SW480 (cell line): ENCODE data around the gene WBP11.
"Not testable (repeated sequence)": the region's sequence is repeated elsewhere in the genome, so short reads cannot be mapped to it uniquely, and the experiment has no call there.

ENCODE experiments used
- DNase-seq: peaks from one replicate; pipeline ENCODE4 v3.0.0-alpha.2; 2016; ENCODE audit warnings: low spot score

Gene WBP11

GRCh38 chr12:14772946-14773345 lies 30.3 kb downstream of the WBP11 start:
- DNase-seq: no peak

- DNase-seq: peak; percentile 33
Measured at GRCh38 chr12:14771651-14772137, 31.6 kb downstream of the WBP11 start.

- peak; percentile 96 for DNase-seq
Measured at GRCh38 chr12:14770496-14771461, 32.5 kb downstream of the WBP11 start.

- peak; percentile 93 for DNase-seq
Measured at GRCh38 chr12:14769969-14770495, 33.2 kb downstream of the WBP11 start.

GRCh38 chr12:14769466-14769968 lies 33.8 kb downstream of the WBP11 start:
- peak; percentile 47 for DNase-seq

GRCh38 chr12:14768823-14769405 lies 34.4 kb downstream of the WBP11 start:
- no peak for DNase-seq

GRCh38 chr12:14767617-14768016 lies 35.7 kb downstream of the WBP11 start:
- no peak for DNase-seq

GRCh38 chr12:14766649-14767215 lies 36.5 kb downstream of the WBP11 start:
- no peak for DNase-seq

- not testable (repeated sequence) for DNase-seq
Measured at GRCh38 chr12:14766020-14766419, 37.3 kb downstream of the WBP11 start.

- no peak for DNase-seq
Measured at GRCh38 chr12:14765398-14765797, 37.9 kb downstream of the WBP11 start.

GRCh38 chr12:14759711-14760280 lies 43.5 kb downstream of the WBP11 start:
- DNase-seq: not testable (repeated sequence)

GRCh38 chr12:14756334-14757143 lies 46.7 kb downstream of the WBP11 start:
- no peak for DNase-seq

GRCh38 chr12:14751986-14752385 lies 51.3 kb downstream of the WBP11 start:
- peak; percentile 37 for DNase-seq

GRCh38 chr12:14743061-14743460 lies 60.2 kb downstream of the WBP11 start:
- DNase-seq: no peak

- no peak for DNase-seq
Measured at GRCh38 chr12:14741942-14742341, 61.3 kb downstream of the WBP11 start.

GRCh38 chr12:14741153-14741552 lies 62.1 kb downstream of the WBP11 start:
- DNase-seq: no peak

- not testable (repeated sequence) for DNase-seq
Measured at GRCh38 chr12:14736441-14736840, 66.8 kb downstream of the WBP11 start.
